HG03571 (cell line): ENCODE results near the gene AKAP9.
A peak's percentile ranks its signal among the peaks of the same experiment; 100 is the strongest.
"Not testable (repeated sequence)": the region's sequence is repeated elsewhere in the genome, so short reads cannot be mapped to it uniquely, and the experiment has no call there.

Source experiments
- ATAC-seq: cut with Tn5 transposase; IDR thresholded peaks from one replicate; pipeline ENCODE4 v1.9.1; 2021; ENCODE audit not compliant: unreplicated experiment

The AKAP9 gene

DNA sequence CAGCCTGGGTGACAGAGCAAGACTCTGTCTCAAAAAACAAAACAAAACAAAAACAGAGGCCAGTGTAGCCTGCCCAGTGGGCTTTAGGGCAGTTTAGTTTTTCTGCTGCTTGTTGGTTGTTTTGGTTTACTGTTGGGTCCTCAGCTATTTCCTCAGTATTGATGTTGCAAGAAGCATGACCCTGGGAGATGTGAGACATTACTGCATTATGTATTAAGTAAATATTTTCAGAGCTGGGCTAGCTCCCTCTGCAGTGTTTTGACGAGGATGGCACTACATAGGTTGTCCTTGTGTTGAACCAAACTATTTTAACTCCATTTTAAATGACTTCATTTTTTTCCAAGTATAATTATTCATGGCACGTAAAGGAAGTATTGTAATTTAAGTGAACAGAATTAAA lies 4.8 kb downstream of the AKAP9 start:
- ATAC-seq, result no peak

DNA sequence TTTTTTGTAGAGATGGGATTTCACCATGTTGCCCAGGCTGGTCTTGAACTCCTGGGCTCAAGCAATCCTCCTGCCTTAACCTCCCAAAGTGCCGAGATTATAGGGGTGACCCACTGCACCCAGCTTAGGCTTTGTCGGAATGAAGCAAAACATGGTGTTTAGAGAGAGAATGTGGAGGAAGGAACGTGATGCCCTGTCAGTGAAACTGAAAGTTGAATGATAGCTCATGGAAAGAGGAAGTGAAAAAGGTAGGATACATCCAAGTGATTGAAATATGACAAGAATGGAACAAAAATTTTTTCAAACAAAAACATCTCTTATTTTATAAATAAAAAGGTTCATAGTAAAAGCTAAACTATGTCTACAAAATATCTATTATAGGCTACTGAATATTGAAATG lies 5.9 kb downstream of the AKAP9 start:
- no peak for ATAC-seq

DNA sequence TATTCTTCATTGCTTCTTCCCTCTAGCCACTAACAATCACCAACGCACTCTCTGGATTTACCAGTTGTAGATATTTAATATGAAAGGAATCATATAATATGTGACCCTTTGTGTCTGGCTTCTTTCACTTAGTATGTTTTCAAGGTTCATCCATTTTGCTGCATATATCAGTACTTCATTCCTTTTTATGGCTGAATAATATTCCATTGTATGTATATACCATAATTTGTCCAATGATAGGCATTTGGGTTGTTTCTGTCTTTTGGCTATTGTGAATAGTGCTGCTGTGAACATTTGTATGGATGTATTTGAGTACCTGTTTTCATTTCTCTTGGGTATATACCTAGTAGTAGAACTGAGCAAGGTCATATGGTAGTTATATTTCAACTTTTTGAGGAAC lies 7.3 kb downstream of the AKAP9 start:
- ATAC-seq, result no peak

DNA sequence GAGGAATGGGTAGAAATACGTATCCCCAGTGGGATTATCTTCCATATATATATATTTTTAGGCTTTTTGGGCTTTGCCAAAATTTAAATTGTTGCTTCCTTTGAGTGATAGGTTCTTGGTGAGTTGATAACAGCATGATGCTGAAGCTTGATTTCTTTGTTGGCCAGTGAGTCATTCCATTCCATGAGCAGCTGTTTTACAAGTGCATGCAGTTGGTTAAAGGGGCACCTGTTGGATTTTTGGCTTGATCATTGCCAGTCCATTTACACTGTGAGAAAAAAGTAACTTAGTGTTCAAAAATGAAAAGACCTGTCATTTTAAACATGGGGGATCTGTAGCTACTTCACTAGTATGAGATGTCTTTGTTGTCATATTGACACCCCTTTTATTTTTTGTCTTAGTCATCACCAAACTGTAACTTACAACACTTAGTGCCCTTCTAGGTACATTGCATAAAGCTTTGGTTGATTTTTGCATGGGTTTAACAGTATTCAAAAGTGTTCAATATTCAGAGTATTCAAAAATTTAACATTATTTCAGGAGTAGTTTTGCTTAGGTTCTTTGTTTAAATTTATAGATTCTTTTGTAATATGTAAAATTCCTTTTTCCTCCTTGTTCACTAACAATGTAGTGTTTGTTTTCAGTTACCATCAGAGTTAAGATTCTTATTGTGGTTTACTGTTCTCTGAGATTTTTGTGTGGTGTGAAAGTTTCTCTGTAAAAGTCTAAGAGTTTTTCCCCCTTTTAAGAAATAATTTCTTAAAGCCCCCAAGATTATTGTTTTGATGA lies 8.8 kb downstream of the AKAP9 start:
- ATAC-seq, result no peak

DNA sequence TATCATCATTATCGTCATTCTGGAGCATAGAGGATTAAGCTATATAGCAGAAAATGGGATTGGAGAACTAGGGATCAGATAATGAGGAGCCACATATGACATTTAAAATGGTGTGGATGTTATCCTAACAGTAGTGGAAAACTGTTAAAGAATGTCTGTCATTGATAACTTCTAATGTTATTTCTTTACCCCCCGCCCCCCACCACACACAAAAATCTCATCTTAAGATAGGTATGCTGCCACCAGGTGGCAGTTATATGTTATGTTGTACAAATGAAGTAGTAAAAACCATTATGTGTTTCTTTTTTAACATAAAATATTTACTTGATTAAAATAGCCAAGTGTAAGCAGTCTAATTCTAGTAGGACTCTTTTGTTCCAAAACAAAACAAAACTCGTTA lies 13.0 kb downstream of the AKAP9 start:
- ATAC-seq, result no peak

DNA sequence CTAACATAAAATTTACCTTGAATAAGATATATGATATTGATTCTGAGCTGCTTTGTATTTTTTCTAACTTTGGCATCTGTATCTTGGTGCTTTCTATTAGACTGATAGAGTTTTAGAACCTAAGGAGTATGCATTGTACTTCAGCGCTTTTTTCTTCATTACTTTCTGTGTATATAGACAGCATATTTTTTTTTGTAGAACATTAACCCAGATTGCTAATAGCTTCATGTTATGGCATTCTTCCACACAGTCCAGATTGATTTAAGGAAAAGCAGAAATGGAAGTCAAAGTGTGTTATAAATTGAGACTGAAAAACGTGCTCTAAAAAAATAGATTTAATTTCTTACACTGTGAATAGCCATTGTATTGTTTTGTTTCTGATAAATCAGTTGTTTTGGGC lies 15.8 kb downstream of the AKAP9 start:
- ATAC-seq, result not testable (repeated sequence)

DNA sequence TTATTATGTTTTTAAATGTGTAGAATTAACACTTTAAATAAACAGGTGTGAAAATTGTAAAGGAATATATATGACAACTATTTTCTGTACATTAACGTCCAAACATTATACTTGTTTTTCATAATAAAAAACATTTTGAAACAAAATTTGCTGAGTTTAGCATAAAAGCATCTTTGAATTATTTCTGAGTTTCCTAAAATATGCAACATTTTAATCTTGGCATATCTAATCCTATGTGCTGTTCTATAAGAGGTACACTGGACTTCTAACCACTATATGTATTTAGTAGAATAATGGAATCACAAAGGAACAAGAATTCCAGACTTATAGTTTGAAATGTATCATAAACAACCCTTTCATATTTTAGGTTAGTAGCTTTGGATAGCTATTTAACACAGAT lies 16.6 kb downstream of the AKAP9 start:
- ATAC-seq, result no peak

DNA sequence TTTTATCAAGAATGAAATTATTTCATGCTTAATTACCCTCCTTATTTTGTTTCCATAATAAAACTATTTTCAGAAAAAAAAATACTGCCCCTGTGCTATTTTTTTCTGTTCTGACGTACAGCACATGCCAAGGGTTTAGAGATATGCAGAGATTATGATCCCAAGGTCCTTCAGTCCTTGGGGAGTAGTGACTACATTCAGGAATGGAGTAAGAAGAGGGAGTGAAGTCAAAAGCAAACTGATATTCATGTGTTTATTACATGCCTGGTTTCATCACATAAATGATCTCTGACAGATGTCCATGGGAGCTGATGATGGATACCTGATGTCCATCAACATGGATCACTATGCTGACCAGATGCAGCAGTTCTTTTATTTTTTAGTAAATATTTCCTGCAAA lies 17.2 kb downstream of the AKAP9 start:
- ATAC-seq, result no peak

DNA sequence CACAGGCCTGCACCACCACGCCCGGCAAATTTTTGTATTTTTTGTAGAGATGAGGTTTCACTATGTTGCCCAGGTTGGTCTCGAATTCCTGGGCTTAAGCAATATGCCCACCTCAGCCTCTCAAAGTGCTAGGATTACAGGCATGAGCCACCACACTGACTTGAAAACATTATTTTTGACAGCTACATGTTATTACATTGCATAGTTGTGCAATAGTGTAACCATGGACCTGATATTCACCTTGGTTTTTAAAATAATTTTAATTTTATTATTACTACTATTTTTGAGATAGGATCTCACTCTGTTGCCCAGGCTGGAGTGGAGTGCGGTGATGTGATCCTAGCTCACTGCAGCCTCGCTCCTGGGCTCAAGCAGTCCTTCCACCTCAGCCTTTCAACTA lies 18.4 kb downstream of the AKAP9 start:
- ATAC-seq, result no peak

DNA sequence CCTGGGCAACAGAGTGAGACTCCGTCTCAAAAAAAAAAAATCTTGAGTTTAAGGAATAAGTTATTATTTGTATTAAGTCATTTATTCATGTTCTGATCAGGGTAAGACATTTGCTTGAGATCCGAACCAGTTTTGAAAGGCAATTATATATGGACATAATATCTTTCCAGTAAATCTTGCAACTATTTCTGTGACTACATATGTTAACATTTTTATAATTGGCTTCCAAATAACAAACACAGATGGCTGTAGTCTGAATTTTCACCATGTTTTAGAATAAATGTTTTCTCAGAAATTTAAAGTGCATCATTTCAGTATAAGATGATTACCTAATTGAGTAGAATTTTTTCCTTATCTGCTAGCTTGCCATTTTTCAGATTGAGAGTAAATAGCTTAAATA lies 21.2 kb downstream of the AKAP9 start:
- no peak for ATAC-seq

DNA sequence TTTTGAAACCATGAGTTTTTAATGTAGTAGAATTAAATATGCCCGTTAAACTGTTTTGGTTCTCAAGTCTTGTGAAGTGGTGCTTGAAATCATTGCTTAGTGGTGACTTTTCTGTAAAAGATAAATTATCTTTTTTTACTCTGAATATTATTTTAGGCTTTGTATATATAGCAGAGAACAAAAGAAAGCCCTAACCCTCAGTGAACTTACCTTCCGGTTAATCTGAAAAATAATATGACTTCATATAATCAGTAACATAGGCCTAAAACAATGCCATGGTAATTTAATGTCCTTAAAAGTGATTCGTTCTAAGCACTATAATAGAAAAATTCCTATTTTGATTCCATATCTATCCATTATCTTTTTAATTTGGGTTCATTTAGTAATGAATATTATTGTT lies 21.8 kb downstream of the AKAP9 start:
- ATAC-seq, result no peak

DNA sequence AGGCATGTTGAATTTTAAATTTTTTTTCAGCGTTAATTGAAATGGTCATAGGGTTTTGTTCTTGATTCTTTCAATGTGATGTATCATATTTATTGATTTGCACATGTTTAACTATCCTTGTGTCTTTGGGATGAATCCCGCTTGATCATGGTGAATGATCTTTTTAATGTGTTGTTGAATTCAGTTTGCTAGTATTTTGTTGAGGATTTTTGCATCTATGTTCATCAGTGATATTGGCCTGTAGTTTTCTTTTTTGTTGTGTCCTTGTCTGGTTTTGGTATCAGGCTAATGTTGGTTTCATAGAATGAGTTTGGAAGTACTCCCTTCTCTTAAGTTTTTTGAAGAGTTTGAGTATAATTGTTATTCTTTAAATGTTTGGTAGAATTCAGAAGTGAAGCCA lies 26.9 kb downstream of the AKAP9 start:
- ATAC-seq, result not testable (repeated sequence)

DNA sequence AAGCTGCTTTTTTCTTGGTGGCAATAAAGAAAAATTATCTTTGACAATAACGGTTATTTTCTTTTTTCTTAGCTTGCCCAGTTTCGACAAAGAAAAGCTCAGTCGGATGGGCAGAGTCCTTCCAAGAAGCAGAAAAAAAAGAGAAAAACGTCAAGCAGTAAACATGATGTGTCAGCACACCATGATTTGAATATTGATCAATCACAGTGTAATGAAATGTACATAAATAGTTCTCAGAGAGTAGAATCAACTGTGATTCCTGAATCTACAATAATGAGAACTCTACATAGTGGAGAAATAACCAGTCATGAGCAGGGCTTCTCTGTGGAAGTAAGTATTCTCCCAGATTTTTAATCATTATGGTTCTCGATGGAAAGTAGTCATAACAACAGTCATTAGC lies 33.0 kb downstream of the AKAP9 start:
- ATAC-seq, result no peak

DNA sequence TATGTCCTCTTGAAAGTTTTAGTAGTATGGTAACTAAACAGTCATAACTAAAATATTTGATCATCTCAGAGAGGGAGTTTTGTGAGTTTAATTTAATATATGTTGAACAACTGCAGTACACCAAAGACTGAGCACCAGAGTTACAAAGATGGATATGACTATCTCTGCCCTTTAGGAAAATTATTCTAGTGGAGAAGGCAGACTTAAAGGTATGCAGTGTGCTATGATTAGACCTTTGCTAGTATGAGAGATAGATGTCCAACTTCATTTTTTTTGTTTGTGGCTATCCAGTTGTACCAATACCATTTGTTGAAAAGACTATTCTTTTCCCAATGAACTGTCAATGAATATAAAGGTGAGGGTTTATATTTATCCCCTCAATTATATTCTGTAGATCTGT lies 33.4 kb downstream of the AKAP9 start:
- ATAC-seq, result no peak

DNA sequence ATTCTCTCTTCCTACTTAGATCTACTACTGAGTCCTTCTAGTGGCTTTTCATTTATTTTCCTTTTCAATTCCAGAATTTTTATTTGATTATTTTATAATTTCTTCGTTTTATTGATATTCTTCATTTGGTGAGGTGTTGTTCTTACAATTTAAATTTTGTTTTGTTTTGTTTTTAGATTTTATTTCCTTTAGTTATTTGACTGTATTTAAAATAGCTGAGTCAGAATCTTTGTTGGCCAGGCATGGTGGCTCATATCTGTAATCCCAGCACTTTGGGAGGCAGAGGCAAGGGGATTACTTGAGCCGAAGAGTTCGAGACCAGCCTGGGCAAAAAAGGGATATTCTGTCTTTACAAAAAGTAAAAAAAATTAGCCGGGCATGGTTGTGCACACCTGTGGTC lies 36.1 kb downstream of the AKAP9 start:
- ATAC-seq, result no peak

DNA sequence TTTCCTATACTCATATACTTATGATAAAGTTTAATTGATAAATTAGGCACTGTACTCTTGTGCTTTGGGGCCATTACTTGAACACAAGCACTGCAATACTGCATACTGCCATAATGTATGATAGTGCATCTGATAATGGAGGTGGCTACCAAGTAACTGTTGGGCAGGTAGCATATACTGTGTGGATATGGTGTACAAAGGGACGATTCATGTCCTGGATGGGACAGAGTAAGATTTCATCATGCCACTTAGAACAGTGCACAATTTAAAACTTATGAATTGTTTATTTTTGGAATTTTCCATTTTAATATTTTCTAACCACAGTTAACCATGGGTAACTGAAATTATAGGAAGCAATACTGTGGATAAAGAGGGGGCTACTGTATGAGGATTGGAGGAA lies 38.9 kb downstream of the AKAP9 start:
- ATAC-seq, result no peak

DNA sequence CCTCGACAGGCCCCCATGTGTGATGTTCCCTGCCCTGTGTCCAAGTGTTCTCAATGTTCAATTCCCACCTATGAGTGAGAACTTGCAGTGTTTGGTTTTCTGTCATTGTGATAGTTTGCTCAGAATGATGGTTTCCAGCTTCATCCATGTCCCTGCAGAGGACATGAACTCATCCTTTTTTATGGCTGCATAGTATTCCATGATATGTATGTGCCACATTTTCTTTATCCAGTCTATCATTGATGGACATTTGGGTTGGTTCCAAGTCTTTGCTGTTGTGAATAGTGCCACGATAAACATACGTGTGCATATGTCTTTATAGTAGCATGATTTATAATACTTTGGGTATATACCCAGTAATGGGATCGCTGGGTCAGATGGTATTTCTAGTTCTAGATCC lies 41.7 kb downstream of the AKAP9 start:
- not testable (repeated sequence) for ATAC-seq

DNA sequence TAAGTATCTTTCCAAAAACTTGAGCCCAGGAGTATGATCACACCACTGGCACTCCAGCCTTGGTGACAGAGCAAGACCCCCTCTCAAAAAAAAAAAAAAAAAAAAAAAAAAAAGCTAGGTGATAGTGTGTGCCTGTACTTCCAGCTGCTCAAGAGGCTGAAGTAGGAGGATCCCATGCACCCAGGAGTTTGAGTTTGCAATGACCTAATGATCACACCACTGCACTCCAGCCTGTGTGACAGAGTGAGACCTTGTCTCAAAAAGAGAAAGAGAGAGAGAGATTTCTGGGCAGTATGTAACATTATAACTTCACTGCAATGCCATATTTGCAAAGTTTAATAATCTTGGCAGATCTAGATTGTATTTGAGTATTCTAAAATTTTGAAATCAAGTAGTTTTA lies 47.6 kb downstream of the AKAP9 start:
- ATAC-seq, result no peak

DNA sequence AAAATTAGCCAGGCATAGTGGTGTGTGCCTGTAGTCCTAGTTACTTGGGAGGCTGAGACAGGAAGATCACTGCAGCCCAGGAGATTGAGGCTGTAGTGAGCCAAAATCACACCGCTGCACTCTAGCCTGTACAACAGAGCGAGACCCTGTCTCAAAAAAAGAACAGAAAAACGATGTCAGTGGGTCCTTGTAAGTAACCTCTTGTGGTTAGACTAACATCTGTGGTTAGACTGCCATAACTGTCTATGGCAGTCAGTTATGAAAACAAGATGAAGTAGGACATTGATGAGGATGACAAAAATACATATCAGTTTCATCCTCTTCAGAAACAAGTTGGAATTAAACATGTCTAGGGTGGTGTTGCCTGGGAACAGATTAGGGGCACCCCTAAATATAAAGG lies 53.3 kb downstream of the AKAP9 start:
- ATAC-seq, result no peak

DNA sequence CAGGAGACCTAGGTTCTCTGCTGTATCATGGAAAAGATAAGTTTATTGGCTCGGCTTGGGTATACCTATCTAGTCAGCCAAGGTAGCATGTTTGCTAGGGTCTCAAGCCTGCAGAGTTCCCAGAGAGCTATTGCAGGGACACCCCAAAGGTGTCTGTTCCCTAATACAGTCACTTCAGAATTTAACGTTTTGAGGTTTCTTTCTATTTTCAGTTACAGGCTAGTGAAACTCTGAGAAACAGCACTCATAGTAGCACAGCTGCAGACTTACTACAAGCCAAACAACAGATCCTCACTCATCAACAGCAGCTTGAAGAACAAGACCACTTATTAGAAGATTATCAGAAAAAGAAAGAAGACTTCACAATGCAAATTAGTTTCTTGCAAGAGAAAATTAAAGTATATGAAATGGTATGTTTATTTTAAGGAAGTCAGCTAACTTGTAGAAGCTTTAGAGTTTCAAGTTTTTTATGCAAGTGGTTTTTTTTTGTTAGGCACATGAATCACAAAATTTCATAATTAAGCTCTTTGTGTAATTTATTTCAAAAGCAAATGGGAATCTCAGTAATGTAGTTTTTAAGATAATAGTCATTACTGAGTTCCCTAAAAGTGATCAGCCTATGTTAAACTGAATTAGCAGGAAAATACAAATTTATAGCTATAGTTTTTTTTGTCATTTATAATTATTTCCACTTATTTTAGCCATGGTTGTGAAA lies 54.9 kb downstream of the AKAP9 start:
- peak; percentile 71 for ATAC-seq

DNA sequence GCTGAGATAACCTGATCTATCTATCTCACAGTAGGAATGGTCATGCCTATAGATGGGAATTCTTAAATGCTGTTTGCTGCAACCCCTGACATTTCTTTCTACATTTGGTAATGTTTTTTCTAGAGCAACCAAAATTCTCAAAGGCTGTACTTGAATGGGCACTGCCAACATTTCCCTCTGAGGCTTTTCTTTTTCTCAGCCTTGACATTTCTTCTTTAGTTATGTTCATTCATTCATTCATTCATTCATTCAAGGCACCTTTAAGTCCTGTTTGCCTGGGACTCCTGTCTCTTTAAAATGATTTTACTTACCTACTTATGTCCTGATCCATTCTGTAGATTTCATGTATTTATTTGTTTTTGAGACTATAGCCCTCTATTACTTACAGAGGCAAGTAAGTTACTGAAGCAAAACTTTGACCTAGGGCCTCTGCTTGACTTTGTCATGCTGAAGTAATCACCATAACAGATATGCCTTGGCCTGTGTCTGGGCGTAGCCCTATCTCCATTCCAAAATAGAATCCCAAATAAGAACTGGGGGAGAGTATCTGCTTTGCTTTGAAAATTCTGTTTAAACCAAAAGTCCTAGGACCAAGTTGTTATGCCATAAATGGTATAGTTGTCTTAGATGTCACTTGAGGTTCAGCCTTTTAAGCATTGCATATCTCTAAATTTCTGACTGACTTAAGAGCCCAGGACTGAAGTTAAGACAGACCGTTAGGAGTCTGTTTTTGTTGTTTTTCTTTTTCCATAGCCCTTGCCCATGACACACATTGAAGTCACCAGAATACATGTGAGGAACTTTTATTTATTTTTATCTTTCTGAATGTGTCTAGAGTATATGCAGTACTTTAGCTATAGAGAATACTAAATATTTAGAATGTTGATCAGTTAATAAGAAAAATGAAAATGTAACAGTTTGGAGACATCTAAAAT lies 59.2 kb downstream of the AKAP9 start:
- no peak for ATAC-seq

DNA sequence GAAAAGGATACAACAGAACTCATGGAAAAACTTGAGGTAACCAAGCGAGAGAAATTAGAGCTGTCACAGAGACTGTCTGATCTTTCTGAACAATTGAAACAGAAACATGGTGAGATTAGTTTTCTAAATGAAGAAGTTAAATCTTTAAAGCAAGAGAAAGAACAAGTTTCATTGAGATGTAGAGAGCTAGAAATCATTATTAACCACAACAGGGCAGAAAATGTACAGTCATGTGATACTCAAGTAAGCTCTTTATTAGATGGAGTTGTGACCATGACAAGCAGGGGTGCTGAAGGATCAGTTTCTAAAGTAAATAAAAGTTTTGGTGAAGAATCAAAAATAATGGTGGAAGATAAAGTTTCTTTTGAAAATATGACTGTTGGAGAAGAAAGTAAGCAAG lies 62.1 kb downstream of the AKAP9 start:
- no peak for ATAC-seq
